Liver (tissue), 9 donors: ENCODE results near the gene MARK3. TPM values are rescaled to one million over a fixed set of nuclear protein-coding genes. Genes with fewer than 3 reads are reported as not detected.

ENCODE experiments used
- DNase-seq: peaks from one replicate; pipeline ENCODE4 v3.0.0-alpha.2; 2017; ENCODE audit warnings: low spot score
- H3K27ac ChIP-seq, 2 donors: one replicate each; pipeline ENCODE4 v1.7.0; 2013; ENCODE audit warnings: inconsistent platforms in 2 of 2, low read length in 2 of 2, control low read depth in 1 of 2, low read depth in 1 of 2, mild to moderate bottlenecking in 1 of 2
- H3K27me3 ChIP-seq, 4 donors: one replicate each; pipeline versions ENCODE4 v1.6.1 to v1.7.0; 2013; ENCODE audit warnings: low read length in 3 of 4, inconsistent platforms in 1 of 4, mild to moderate bottlenecking in 1 of 4, moderate library complexity in 1 of 4; ENCODE audit not compliant: control insufficient read depth in 4 of 4, insufficient read depth in 4 of 4
- H3K36me3 ChIP-seq, 4 donors: one replicate each; pipeline versions ENCODE4 v1.6.1 to v1.7.0; 2013; ENCODE audit warnings: low read length in 3 of 4, mild to moderate bottlenecking in 3 of 4, low read depth in 1 of 4, moderate library complexity in 1 of 4; ENCODE audit not compliant: control insufficient read depth in 4 of 4, insufficient read depth in 3 of 4
- H3K4me1 ChIP-seq, 4 donors: one replicate each; pipeline versions ENCODE4 v1.6.1 to v1.7.0; 2013; ENCODE audit warnings: low read length in 3 of 4, mild to moderate bottlenecking in 3 of 4, moderate library complexity in 1 of 4; ENCODE audit not compliant: control insufficient read depth in 4 of 4, insufficient read depth in 4 of 4
- H3K4me3 ChIP-seq, 3 donors: one replicate each; pipeline versions ENCODE4 v1.6.1 to v1.7.0; 2013; ENCODE audit warnings: low read length in 3 of 3, control low read depth in 1 of 3, low read depth in 1 of 3, mild to moderate bottlenecking in 1 of 3
- H3K9ac ChIP-seq, 2 donors: one replicate each; pipeline ENCODE4 v1.7.0; 2013; ENCODE audit warnings: low read length in 2 of 2, mild to moderate bottlenecking in 2 of 2, moderate library complexity in 2 of 2, control low read depth in 1 of 2, low read depth in 1 of 2
- H3K9me3 ChIP-seq, 4 donors: one replicate each; pipeline versions ENCODE4 v1.6.1 to v1.7.0; 2013; ENCODE audit warnings: low read length in 3 of 4; ENCODE audit not compliant: control insufficient read depth in 4 of 4
- FOXA1 ChIP-seq: IDR thresholded peaks from 2 replicates; pipeline ENCODE4 v1.6.1; 2016; ENCODE audit warnings: antibody characterized with exemption
- GABPA ChIP-seq, 2 donors: IDR thresholded peaks in 1 of 2; conservative IDR thresholded peaks in 1 of 2; 2 replicates each; pipeline ENCODE4 v1.6.1; 2016; ENCODE audit warnings: antibody characterized with exemption in 2 of 2, mild to moderate bottlenecking in 1 of 2, moderate library complexity in 1 of 2
- HNF4G ChIP-seq: IDR thresholded peaks from 2 replicates; pipeline ENCODE4 v1.6.1; 2016; ENCODE audit warnings: antibody characterized with exemption
- JUND ChIP-seq, 2 donors: IDR thresholded peaks; 2 replicates each; pipeline ENCODE4 v1.6.1; 2016; ENCODE audit warnings: antibody characterized with exemption in 2 of 2
- NR2F2 ChIP-seq: IDR thresholded peaks from 2 replicates; pipeline ENCODE4 v1.6.1; 2016; ENCODE audit warnings: antibody characterized with exemption
- RAD21 ChIP-seq, 2 donors: IDR thresholded peaks; 2 replicates each; pipeline ENCODE4 v1.6.1; 2016; ENCODE audit warnings: antibody characterized with exemption in 2 of 2, mild to moderate bottlenecking in 2 of 2
- RXRA ChIP-seq, 2 donors: IDR thresholded peaks; 2 replicates each; pipeline ENCODE4 v1.6.1; 2017 to 2018; ENCODE audit warnings: antibody characterized with exemption in 2 of 2, mild to moderate bottlenecking in 1 of 2
- TAF1 ChIP-seq: conservative IDR thresholded peaks from 2 replicates; pipeline ENCODE4 v1.6.1; 2016; ENCODE audit warnings: antibody characterized with exemption, mild to moderate bottlenecking
- WGBS: extraction: QIAGEN DNeasy Blood & Tissue Kit; methylation state at CpG from one replicate; pipeline ENCODE4 v1.1.7; 2013; 5-methylcytosine and 5-hydroxymethylcytosine counted together
- polyA plus RNA-seq, 2 donors: library from polyadenylated mRNA; stranded (reverse) in 1 of 2; unstranded in 1 of 2; fragments of 200-250 nt in 1 of 2; fragments of >200 nt in 1 of 2; fragmentation: Nextera tagmentation in 1 of 2; extraction: Ambion mirVana in 1 of 2; gene quantifications; one replicate each; pipeline versions ENCODE4 v1.2.1 to v1.2.3, GENCODE V29; 2013 to 2015
- total RNA-seq, 2 donors: library from RNA; depleted of rRNA; stranded (reverse); fragments of >200 nt; gene quantifications; one replicate each; pipeline ENCODE4 v1.2.3, GENCODE V29; 2014
- TF ChIP-seq, protein P1 (sequence below): fragments of 150-350 bp; IDR thresholded peaks from 2 replicates; pipeline ENCODE4 v1.5.1; 2017; ENCODE audit warnings: improper control_type of control experiment, low read depth, low read length; ENCODE audit not compliant: missing input control
- TF ChIP-seq, protein P2 (sequence below): IDR thresholded peaks from 2 replicates; pipeline ENCODE4 v1.6.1; 2016; ENCODE audit warnings: antibody characterized with exemption, mild to moderate bottlenecking
- TF ChIP-seq, protein P3 (sequence below): IDR thresholded peaks from 2 replicates; pipeline ENCODE4 v1.6.1; 2016; ENCODE audit warnings: antibody characterized with exemption
- TF ChIP-seq, protein P4 (sequence below): IDR thresholded peaks from 2 replicates; pipeline ENCODE4 v1.6.1; 2016; ENCODE audit warnings: antibody characterized with exemption
- donor health status: healthy.
- donor health status: healthy.
- donor health status: healthy.
- donor health status: healthy.
- donor health status: healthy.

Gene MARK3
- total and polyA plus RNA-seq, 4 donors, result 14.1 to 86.0 (median 33.0) TPM

DNA sequence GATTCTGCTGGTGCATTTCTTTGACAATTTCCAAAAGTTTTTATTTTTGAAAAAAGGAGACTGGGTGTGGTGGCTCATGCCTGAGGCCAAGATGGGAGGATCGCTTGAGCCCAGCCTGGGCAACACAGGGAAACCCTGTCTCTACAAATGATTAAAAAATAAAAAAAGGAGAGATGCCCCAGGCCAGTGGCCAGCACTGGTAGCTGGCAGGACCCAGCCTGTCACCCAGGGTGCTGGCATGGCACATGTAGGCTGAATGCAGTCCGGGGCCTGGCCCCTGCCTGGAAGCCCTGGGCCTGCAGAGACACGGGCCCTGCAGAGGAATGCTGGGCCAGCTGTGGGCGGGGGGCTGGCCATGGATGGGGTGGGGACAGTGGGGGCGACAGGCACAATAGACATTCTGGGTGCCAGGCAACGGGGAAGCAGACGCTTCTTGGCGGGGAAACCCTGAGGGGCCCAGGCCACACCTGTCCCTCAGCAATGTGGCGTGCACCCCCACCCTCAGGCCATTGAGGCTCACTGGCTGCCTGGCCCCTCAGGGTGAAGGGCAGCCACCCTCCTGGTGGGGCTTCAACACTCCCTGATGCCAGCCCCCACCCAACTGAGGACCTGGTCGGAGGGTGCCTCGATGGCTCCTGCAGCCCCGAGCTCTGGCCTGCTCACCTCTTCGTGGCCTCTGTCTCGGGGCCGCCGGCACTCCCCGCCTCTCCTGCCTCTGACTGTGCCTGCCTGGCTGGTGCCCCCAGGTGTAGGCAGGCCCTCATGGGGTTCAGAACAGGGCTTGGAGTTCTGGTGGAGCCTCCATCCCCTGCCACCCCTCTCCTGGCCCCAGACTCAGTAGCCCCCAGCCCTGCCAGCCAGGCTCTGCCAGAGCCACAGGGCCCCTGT lies 155.8 kb downstream of the MARK3 start:
- DNase-seq, result no peak
- no peak overlapping the region for H3K4me3 ChIP-seq
- H3K4me1 ChIP-seq, result peaks cover 0 to 6% (median 0%) of the 10 kb centered on the region in 4 donors
- H3K9me3 ChIP-seq, result no peaks in the 10 kb centered on the region
- no peak overlapping the region for H3K27ac ChIP-seq
- TF ChIP-seq JUND (IDR thresholded peaks at IDR 0.05) (no peak), FOXA1 (no peak), GABPA (IDR thresholded peaks at IDR 0.05 in 1 of 2, conservative IDR thresholded peaks at IDR 0.05 in 1 of 2) (no peak), NR2F2 (no peak), RXRA (IDR thresholded peaks at IDR 0.05) (no peak), TAF1 (no peak), HNF4G (no peak), RAD21 (IDR thresholded peaks at IDR 0.05) (no peak)
- TF ChIP-seq, protein P1, sequence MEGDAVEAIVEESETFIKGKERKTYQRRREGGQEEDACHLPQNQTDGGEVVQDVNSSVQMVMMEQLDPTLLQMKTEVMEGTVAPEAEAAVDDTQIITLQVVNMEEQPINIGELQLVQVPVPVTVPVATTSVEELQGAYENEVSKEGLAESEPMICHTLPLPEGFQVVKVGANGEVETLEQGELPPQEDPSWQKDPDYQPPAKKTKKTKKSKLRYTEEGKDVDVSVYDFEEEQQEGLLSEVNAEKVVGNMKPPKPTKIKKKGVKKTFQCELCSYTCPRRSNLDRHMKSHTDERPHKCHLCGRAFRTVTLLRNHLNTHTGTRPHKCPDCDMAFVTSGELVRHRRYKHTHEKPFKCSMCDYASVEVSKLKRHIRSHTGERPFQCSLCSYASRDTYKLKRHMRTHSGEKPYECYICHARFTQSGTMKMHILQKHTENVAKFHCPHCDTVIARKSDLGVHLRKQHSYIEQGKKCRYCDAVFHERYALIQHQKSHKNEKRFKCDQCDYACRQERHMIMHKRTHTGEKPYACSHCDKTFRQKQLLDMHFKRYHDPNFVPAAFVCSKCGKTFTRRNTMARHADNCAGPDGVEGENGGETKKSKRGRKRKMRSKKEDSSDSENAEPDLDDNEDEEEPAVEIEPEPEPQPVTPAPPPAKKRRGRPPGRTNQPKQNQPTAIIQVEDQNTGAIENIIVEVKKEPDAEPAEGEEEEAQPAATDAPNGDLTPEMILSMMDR, result no peak
- TF ChIP-seq, protein P2, sequence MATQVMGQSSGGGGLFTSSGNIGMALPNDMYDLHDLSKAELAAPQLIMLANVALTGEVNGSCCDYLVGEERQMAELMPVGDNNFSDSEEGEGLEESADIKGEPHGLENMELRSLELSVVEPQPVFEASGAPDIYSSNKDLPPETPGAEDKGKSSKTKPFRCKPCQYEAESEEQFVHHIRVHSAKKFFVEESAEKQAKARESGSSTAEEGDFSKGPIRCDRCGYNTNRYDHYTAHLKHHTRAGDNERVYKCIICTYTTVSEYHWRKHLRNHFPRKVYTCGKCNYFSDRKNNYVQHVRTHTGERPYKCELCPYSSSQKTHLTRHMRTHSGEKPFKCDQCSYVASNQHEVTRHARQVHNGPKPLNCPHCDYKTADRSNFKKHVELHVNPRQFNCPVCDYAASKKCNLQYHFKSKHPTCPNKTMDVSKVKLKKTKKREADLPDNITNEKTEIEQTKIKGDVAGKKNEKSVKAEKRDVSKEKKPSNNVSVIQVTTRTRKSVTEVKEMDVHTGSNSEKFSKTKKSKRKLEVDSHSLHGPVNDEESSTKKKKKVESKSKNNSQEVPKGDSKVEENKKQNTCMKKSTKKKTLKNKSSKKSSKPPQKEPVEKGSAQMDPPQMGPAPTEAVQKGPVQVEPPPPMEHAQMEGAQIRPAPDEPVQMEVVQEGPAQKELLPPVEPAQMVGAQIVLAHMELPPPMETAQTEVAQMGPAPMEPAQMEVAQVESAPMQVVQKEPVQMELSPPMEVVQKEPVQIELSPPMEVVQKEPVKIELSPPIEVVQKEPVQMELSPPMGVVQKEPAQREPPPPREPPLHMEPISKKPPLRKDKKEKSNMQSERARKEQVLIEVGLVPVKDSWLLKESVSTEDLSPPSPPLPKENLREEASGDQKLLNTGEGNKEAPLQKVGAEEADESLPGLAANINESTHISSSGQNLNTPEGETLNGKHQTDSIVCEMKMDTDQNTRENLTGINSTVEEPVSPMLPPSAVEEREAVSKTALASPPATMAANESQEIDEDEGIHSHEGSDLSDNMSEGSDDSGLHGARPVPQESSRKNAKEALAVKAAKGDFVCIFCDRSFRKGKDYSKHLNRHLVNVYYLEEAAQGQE, result no peak
- TF ChIP-seq, protein P3, sequence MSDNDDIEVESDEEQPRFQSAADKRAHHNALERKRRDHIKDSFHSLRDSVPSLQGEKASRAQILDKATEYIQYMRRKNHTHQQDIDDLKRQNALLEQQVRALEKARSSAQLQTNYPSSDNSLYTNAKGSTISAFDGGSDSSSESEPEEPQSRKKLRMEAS, result no peak
- TF ChIP-seq, protein P4, sequence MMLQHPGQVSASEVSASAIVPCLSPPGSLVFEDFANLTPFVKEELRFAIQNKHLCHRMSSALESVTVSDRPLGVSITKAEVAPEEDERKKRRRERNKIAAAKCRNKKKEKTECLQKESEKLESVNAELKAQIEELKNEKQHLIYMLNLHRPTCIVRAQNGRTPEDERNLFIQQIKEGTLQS, result no peak
- H3K9ac ChIP-seq, result no peak overlapping the region
- no peaks in the 10 kb centered on the region for H3K36me3 ChIP-seq
- 75% methylated on average over 17 of the region's 17 CpGs for WGBS
- H3K27me3 ChIP-seq, result no peaks in the 10 kb centered on the region

DNA sequence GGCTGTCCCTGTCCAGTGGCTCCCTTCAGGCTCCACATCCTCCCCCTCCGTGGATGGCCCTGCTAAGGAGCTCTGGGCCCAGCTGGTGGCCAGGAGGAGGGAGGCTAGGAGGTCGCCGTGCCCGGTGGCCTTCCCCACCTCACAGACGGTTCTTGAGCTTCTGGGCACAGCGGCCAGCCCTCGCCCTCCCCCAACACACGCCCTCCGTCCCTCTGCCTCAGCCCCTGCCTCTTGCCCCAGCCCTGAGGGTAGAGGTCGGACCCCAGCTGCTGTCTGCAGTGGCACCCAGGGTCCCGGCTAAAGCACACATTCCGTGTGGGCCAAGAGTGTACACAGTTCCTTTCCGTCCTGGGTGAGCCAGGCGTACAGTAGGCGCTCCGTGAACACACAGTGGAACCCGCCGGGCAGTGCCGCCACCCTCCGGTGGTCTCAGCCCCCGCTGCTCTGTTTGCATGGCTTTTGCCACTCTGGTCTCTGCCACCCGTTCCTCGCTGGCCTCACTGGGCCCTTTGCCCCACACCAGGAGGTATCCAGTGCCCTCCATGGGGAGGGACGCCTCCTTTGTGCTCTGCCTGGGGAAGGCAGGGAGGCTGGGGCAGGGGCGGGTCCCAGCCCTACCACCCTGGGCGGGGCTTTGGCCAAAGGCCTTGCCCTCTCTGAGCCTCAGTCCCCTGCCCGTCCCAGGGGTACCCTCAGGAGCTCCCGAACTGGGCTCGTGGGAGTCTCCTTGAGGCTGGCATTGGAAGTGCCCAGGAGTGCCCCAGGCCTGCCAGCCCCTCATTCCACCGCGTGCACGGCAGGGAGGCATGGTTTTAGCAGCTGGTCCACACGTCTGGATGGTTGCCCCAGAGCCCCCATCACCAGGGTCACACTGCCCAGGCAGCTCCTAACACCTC lies 156.7 kb downstream of the MARK3 start:
- no peak for DNase-seq
- Histone ChIP-seq H3K36me3 (no peaks in the 10 kb centered on the region), H3K9ac (no peak overlapping the region), H3K27me3 (no peaks in the 10 kb centered on the region), H3K4me1 (peaks cover 0 to 6% (median 0%) of the 10 kb centered on the region in 4 donors), H3K4me3 (no peak overlapping the region), H3K27ac (no peak overlapping the region), H3K9me3 (no peaks in the 10 kb centered on the region)
- TF ChIP-seq RXRA (IDR thresholded peaks at IDR 0.05), result no peak
- WGBS, result 60% methylated on average over 33 of the region's 33 CpGs
